ENCODE measurements around the gene TEX13D.

The TEX13D gene

DNA sequence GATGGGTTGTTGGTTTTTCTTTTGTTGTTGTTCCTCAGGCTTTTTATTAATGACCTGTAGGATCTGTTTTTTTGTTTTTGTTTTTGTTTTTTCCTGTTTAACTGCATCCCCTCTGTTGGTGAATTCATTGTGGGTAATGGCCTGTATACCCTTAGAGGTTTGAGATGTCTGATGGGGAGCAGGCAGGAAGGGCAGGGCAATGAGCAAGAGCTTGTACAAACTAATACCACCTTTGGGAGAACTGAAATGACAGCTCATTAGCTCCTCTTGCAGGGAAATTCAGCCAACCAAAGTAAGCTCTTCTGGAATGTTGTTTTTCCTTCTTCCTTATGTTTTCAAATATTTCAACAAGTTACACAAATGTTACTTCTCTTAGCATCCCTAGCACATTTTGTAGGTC is 37.3 kb downstream of the TEX13D start:
- DNase-seq (ENCODE audit: low read depth, low spot score), result no peak
- H3K4me3 ChIP-seq (ENCODE audit: low read depth, low read length), result no peak overlapping the region
- in situ Hi-C loops (cut with HindIII; ENCODE audit: low sequenced_read_pairs), result no loop called here
- TF ChIP-seq, protein P1, sequence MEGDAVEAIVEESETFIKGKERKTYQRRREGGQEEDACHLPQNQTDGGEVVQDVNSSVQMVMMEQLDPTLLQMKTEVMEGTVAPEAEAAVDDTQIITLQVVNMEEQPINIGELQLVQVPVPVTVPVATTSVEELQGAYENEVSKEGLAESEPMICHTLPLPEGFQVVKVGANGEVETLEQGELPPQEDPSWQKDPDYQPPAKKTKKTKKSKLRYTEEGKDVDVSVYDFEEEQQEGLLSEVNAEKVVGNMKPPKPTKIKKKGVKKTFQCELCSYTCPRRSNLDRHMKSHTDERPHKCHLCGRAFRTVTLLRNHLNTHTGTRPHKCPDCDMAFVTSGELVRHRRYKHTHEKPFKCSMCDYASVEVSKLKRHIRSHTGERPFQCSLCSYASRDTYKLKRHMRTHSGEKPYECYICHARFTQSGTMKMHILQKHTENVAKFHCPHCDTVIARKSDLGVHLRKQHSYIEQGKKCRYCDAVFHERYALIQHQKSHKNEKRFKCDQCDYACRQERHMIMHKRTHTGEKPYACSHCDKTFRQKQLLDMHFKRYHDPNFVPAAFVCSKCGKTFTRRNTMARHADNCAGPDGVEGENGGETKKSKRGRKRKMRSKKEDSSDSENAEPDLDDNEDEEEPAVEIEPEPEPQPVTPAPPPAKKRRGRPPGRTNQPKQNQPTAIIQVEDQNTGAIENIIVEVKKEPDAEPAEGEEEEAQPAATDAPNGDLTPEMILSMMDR (IDR thresholded peaks at IDR 0.05; ENCODE audit: low read depth, low read length), result no peak

- in situ Hi-C loops (cut with HindIII; ENCODE audit: low sequenced_read_pairs), result no loop called here
- H3K4me3 ChIP-seq (ENCODE audit: low read depth, low read length), result no peak overlapping the region
- DNase-seq (ENCODE audit: low read depth, low spot score), result no peak
- TF ChIP-seq, protein P1 (IDR thresholded peaks at IDR 0.05; ENCODE audit: low read depth, low read length), result no peak
These were observed 40.9 kb downstream of the TEX13D start for GRCh38 chrX:124373348-124373747.

- in situ Hi-C loops (cut with HindIII; ENCODE audit: low sequenced_read_pairs), result no loop called here
- no peak for DNase-seq (ENCODE audit: low read depth, low spot score)
- TF ChIP-seq, protein P1 (IDR thresholded peaks at IDR 0.05; ENCODE audit: low read depth, low read length), result no peak
- H3K4me3 ChIP-seq (ENCODE audit: low read depth, low read length), result no peak overlapping the region
These were observed 46.2 kb downstream of the TEX13D start for GRCh38 chrX:124378643-124379042.

DNA sequence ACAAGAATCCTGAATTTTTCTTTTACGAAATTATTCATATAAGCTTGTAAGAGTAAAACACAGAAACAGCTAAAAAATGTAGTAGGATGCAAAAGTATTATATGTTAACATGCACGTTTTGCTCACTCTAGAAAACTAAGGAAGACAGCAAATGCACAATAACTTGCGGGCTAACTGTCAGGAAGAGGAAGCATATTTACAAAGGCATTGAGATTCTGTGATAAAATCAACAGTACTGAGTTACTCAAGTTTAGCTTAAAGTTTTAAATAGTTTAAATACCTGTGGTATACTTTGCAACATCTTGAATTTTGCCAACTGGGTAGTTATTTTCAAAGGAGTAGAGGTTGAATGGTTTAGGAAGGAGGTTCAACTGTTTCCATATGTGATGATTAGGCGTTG is 50.9 kb downstream of the TEX13D start:
- TF ChIP-seq, protein P1 (IDR thresholded peaks at IDR 0.05; ENCODE audit: low read depth, low read length), result no peak
- in situ Hi-C loops (cut with HindIII; ENCODE audit: low sequenced_read_pairs), result no loop called here
- H3K4me3 ChIP-seq (ENCODE audit: low read depth, low read length), result no peak overlapping the region
- DNase-seq (ENCODE audit: low read depth, low spot score), result no peak

DNA sequence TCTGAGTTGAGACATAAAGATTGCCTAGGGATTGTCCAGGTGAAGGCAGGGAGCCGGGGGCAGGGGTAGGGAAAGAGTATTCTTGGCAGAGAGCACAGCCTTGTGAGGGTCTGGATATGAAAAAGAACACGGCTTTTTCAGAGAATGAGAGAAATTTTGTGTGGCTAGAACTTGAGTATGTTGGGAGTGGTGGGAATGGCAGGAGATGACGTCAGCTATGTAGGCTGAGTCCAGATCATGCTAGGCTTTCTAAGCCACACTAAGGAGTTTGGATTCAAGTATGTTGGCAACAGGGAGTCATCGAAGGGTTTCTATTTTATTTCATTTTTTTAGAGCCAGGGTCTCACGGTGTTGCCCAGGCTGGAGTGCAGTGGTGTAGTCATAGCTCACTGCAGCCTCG is 53.9 kb downstream of the TEX13D start:
- in situ Hi-C loops (cut with HindIII; ENCODE audit: low sequenced_read_pairs), result no loop called here
- no peak overlapping the region for H3K4me3 ChIP-seq (ENCODE audit: low read depth, low read length)
- TF ChIP-seq, protein P1 (IDR thresholded peaks at IDR 0.05; ENCODE audit: low read depth, low read length), result no peak
- no peak for DNase-seq (ENCODE audit: low read depth, low spot score)
